A673 (cell line): ENCODE data around the gene PHF12. TPM values are rescaled to one million over a fixed set of nuclear protein-coding genes. Genes with fewer than 3 reads are reported as not detected.

Source experiments
- BruUV-seq: library from RNA; stranded (reverse); fragments of 400-500 nt; replicated peaks from 2 replicates; lab custom pipeline; 2021; lab: Mats Ljungman, UMichigan
- CTCF ChIA-PET: fragments of 300-600 bp; sonication (Branson Sonifier 250); formaldehyde crosslinking; loops from one replicate; lab custom pipeline; 2022; ENCODE audit warnings: antibody characterized with exemption; lab: Charles Lee
- POLR2A ChIA-PET: fragments of 300-600 bp; sonication (Branson Sonifier 250); formaldehyde crosslinking; loops from one replicate; lab custom pipeline; 2022; ENCODE audit warnings: antibody characterized with exemption; ENCODE audit not compliant: low non-redundant PET; lab: Charles Lee
- DNase-seq: peaks from one replicate; pipeline ENCODE4 v3.0.0-alpha.2; 2015; ENCODE audit warnings: low spot score
- H3K27ac ChIP-seq: fragments of 200-600 bp; sonication (generic); 2 replicates; pipeline ENCODE4 v1.5.1; 2016; ENCODE audit warnings: mixed run types, low read depth, mild to moderate bottlenecking, mixed read lengths, antibody characterized with exemption, low read length; ENCODE audit not compliant: poor library complexity, severe bottlenecking
- H3K27me3 ChIP-seq: fragments of 200-600 bp; sonication (generic); replicated peaks from 2 replicates; pipeline ENCODE4 v1.6.1; 2017; ENCODE audit warnings: mixed run types, low read depth, mild to moderate bottlenecking, mixed read lengths, antibody characterized with exemption, low read length; ENCODE audit not compliant: insufficient read depth, poor library complexity
- H3K36me3 ChIP-seq: fragments of 200-600 bp; sonication (generic); 2 replicates; pipeline ENCODE4 v1.6.1; 2016; ENCODE audit warnings: mixed run types, mild to moderate bottlenecking, mixed read lengths, antibody characterized with exemption, low read length; ENCODE audit not compliant: insufficient read depth, poor library complexity, severe bottlenecking
- H3K4me1 ChIP-seq: fragments of 200-600 bp; sonication (generic); 2 replicates; pipeline ENCODE4 v1.6.1; 2017; ENCODE audit warnings: mixed run types, mild to moderate bottlenecking, mixed read lengths, antibody characterized with exemption, low read length; ENCODE audit not compliant: insufficient read depth, poor library complexity, severe bottlenecking
- H3K4me3 ChIP-seq: fragments of 200-600 bp; sonication (generic); 2 replicates; pipeline ENCODE4 v1.5.1; 2016; ENCODE audit warnings: low read depth, mixed run types, mild to moderate bottlenecking, mixed read lengths, low read length; ENCODE audit not compliant: poor library complexity, severe bottlenecking
- H3K9me3 ChIP-seq: fragments of 200-600 bp; sonication (generic); 2 replicates; pipeline ENCODE4 v1.6.1; 2016; ENCODE audit warnings: mixed run types, low read depth, mild to moderate bottlenecking, mixed read lengths, antibody characterized with exemption, low read length; ENCODE audit not compliant: poor library complexity, severe bottlenecking
- EZH2 ChIP-seq: fragments of 200-600 bp; sonication (generic); IDR thresholded peaks from 2 replicates; pipeline ENCODE4 v1.6.1; 2017; ENCODE audit warnings: borderline replicate concordance, low read depth, mild to moderate bottlenecking, mixed read lengths, antibody characterized with exemption, low read length; ENCODE audit not compliant: poor library complexity, severe bottlenecking
- intact Hi-C: fragments of 100-400 bp; cut with micrococcal nuclease; formaldehyde crosslinking; loops from one replicate; pipeline ENCODE4 v1.10.0; 2022; ENCODE audit not compliant: unreplicated experiment
- total RNA-seq: library from RNA; stranded (reverse); gene quantifications from 2 replicates; pipeline ENCODE4 v1.2.3, GENCODE V29; 2021
- TF ChIP-seq, protein P1 (sequence below): fragments of 300-800, 200-600 bp; sonication (generic); conservative IDR thresholded peaks from 2 replicates; pipeline ENCODE4 v1.5.1; 2017; ENCODE audit warnings: low read depth, mild to moderate bottlenecking, antibody characterized with exemption, low read length, moderate library complexity, mixed read lengths

The PHF12 gene
- total RNA-seq, 1 experiment from 2014 or later = 63.3 TPM

DNA sequence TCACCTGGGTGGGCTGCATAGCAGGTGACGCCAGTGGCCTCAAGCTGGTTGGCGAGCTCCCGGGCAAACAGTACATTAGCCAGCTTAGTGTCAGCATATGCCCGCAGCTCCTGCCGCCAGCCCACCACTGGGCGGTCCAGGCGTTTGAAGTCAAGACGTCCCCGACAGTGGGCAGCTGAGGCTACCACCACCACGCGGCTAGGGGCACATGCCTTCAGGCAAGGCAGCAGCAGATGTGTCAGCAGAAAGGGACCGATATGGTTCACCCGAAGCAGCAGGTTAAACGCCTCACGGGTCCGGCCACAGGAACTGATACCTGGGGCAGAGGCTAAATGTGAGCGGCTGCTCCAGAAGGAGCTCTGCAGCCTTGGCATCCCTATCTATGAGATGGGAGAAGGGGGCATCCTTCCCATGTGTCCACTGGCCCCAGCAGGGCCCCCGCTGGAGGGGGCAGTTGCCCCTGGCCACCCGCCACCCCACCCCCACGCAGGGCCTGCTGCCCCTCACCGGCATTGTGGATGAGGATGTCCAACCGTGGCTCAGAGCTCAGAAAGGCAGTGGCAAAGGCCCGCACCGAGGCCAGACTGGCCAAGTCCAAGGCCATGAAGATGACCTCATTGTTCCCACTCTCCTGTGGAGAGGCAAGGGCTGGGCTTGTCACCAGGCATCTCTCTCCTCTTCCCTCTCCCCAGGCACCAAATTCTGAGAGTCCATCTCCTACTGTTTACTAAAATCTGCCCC lies 50.2 kb downstream of the PHF12 start:
- ChIA-PET CTCF (no interaction called here), POLR2A (interaction anchor here (0.5 kb wide), 1 partner anchor 412 kb away, joined by 3 read pairs; no protein-coding TSS in a partner anchor)

DNA sequence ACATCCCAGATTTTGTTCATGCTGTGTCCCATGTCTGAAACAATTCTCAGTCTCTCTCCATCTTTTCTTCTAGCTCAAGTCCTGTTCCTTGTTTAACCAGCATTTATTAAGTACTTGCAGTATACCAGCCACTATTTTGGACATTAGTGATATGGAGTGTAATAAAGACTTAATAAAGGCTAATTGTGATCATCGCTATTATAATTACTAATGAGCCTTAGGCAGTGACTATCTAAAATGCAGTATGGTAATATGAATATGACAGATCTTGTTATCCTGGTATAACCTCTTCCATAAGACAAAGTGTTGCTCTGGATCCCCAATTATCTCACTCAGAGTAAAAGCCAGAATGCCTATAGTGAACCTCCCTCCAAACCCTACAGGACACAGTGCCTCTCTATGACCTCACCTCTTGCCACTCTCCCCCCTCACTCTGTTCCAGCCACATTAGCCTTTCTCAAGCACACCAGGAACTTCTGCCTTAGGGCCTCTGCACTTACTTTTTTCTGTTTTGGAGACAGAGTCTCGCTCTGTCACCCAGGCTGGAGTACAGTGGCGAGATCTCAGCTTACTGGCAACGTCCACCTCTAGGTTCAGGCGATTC lies 52.0 kb downstream of the PHF12 start:
- intact Hi-C loops = loop anchor here (5.0 kb wide), 2 partner anchors 47 to 172 kb away; partner anchors contain the start of genes NEK8 and TLCD1
- POLR2A ChIA-PET = no interaction called here

More for the DNA sequence above, 50.2 kb downstream of the PHF12 start:
- peak overlapping the region; percentile 90 for H3K27ac ChIP-seq
- peaks cover 17% of the 10 kb centered on the region for H3K36me3 ChIP-seq
- intact Hi-C loops = loop anchor here (5.0 kb wide), 1 partner anchor 154 kb away; no protein-coding TSS in a partner anchor
- DNase-seq = no peak
- H3K9me3 ChIP-seq = no peaks in the 10 kb centered on the region
- TF ChIP-seq, protein P1, sequence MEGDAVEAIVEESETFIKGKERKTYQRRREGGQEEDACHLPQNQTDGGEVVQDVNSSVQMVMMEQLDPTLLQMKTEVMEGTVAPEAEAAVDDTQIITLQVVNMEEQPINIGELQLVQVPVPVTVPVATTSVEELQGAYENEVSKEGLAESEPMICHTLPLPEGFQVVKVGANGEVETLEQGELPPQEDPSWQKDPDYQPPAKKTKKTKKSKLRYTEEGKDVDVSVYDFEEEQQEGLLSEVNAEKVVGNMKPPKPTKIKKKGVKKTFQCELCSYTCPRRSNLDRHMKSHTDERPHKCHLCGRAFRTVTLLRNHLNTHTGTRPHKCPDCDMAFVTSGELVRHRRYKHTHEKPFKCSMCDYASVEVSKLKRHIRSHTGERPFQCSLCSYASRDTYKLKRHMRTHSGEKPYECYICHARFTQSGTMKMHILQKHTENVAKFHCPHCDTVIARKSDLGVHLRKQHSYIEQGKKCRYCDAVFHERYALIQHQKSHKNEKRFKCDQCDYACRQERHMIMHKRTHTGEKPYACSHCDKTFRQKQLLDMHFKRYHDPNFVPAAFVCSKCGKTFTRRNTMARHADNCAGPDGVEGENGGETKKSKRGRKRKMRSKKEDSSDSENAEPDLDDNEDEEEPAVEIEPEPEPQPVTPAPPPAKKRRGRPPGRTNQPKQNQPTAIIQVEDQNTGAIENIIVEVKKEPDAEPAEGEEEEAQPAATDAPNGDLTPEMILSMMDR = no peak
- TF ChIP-seq EZH2 = no peak
- H3K4me1 ChIP-seq = peaks cover 44% of the 10 kb centered on the region
- H3K27me3 ChIP-seq = no peaks in the 10 kb centered on the region
- no TSS peak for BruUV-seq
- peak overlapping the region; percentile 90 for H3K4me3 ChIP-seq

DNA sequence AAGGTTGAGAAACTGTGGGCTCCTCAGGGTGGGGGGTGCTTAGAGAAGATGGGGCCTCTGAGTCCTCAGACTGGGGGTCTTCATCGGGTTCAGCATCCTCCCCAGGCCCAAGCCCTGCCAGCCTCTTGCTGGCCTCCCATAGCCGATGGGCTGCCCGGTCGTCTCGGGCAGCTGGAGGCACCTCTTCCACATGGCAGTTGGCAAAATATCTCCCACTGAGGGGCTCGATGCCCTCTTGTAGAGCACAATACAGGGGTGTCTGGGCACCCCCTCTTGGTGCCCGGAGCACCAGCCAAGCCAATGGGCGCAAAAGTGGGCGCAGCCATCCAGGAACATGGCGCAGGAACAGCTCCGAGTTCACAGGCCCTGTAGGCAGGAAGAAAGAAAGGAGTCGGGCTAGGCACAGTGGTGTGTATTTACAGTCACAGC lies 52.8 kb downstream of the PHF12 start:
- TF ChIP-seq, protein P1 = no peak
- no peak for TF ChIP-seq EZH2
- ChIA-PET POLR2A (no interaction called here), CTCF (interaction anchor here (0.6 to 1.3 kb wide), 3 partner anchors 8 to 135 kb away, joined by 3 to 5 read pairs (median 4); no protein-coding TSS in a partner anchor)
- Histone ChIP-seq H3K36me3 (peaks cover 7% of the 10 kb centered on the region), H3K4me1 (peaks cover 39% of the 10 kb centered on the region), H3K27ac (peak overlapping the region; percentile 92), H3K4me3 (no peak overlapping the region), H3K27me3 (no peaks in the 10 kb centered on the region), H3K9me3 (no peaks in the 10 kb centered on the region)
- no TSS peak for BruUV-seq
- no peak for DNase-seq
- intact Hi-C loops = loop anchor here (5.0 kb wide), 2 partner anchors 46 to 171 kb away; partner anchors contain the start of genes NEK8 and TLCD1

More for the DNA sequence above, 52.0 kb downstream of the PHF12 start:
- H3K27ac ChIP-seq = peak overlapping the region; percentile 92
- H3K36me3 ChIP-seq = peaks cover 7% of the 10 kb centered on the region
- CTCF ChIA-PET = interaction anchor here (0.6 kb wide), 2 partner anchors 8 to 13 kb away, joined by 4 to 13 read pairs; no protein-coding TSS in a partner anchor
- H3K27me3 ChIP-seq = no peaks in the 10 kb centered on the region
- H3K4me3 ChIP-seq = no peak overlapping the region
- H3K4me1 ChIP-seq = peaks cover 41% of the 10 kb centered on the region
- no peaks in the 10 kb centered on the region for H3K9me3 ChIP-seq
- DNase-seq = no peak
- no peak for TF ChIP-seq EZH2
- TF ChIP-seq, protein P1 = no peak
- no TSS peak for BruUV-seq
